Muscle layer of colon (tissue), 2 donors: ENCODE results near the gene OTOG.

Experiments
- H3K27ac ChIP-seq: one replicate; pipeline ENCODE4 v1.7.0; 2013; ENCODE audit warnings: low read depth, mild to moderate bottlenecking, low read length, moderate library complexity
- H3K27me3 ChIP-seq, 2 donors: one replicate each; pipeline ENCODE4 v1.7.0; 2013; ENCODE audit warnings: low read length in 2 of 2, mild to moderate bottlenecking in 2 of 2; ENCODE audit not compliant: insufficient read depth in 2 of 2, control insufficient read depth in 1 of 2
- H3K36me3 ChIP-seq: one replicate; pipeline ENCODE4 v1.7.0; 2013; ENCODE audit warnings: mild to moderate bottlenecking, low read length; ENCODE audit not compliant: insufficient read depth
- H3K4me1 ChIP-seq: one replicate; pipeline ENCODE4 v1.7.0; 2013; ENCODE audit warnings: mild to moderate bottlenecking, low read length; ENCODE audit not compliant: insufficient read depth
- H3K4me3 ChIP-seq, 2 donors: one replicate each; pipeline ENCODE4 v1.7.0; 2013; ENCODE audit warnings: low read length in 2 of 2, low read depth in 1 of 2, mild to moderate bottlenecking in 1 of 2, moderate library complexity in 1 of 2
- H3K9ac ChIP-seq: one replicate; pipeline ENCODE4 v1.7.0; 2013; ENCODE audit warnings: low read length
- H3K9me3 ChIP-seq: one replicate; pipeline ENCODE4 v1.7.0; 2013; ENCODE audit warnings: mild to moderate bottlenecking, low read length
- donor health status: abdominal sarcoma.
- donor health status: Adenocarcinoma of cecum.

OTOG gene

GRCh38 chr11:17580271-17580670, 33.2 kb downstream of the OTOG start:
- Histone ChIP-seq H3K9ac (no peak overlapping the region), H3K4me1 (no peaks in the 10 kb centered on the region), H3K27me3 (no peaks in the 10 kb centered on the region), H3K27ac (no peak overlapping the region), H3K4me3 (no peak overlapping the region), H3K9me3 (no peaks in the 10 kb centered on the region), H3K36me3 (no peaks in the 10 kb centered on the region)

DNA sequence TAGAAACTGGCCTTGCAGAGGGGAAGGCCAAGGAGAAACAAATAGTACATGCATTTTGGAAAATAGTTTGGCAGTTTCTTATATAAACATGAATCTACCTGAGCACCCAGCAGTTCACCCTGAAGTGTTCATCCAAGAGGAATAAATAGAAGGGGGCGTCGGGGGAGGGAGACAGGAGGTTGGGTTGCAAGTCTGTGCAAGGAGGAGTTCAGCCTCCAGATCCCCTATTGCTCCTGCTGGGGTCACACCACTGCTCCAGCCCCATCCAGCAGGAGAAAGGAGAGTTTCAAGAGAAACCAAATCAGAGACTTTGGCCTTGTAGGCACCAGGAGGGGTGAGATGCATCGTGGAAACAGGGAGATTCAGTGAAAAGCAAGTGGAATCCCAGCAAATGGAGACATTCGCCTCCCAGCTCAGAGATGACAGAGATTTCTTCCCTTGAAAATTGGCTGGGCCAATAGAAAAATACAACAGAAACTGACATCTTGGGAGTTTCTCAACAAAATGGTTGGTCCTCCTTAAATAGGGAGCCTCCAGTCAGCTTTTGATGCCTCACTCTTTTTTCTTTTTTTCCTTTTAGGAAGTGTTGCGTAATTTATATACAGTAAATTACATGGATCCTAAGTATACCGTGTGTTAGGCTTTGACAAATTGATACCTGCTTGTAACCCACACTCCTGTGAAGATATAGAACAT, 34.1 kb downstream of the OTOG start:
- no peaks in the 10 kb centered on the region for H3K27me3 ChIP-seq
- no peak overlapping the region for H3K27ac ChIP-seq
- H3K9me3 ChIP-seq: no peaks in the 10 kb centered on the region
- no peaks in the 10 kb centered on the region for H3K4me1 ChIP-seq
- no peaks in the 10 kb centered on the region for H3K36me3 ChIP-seq
- H3K4me3 ChIP-seq: no peak overlapping the region
- H3K9ac ChIP-seq: no peak overlapping the region

DNA sequence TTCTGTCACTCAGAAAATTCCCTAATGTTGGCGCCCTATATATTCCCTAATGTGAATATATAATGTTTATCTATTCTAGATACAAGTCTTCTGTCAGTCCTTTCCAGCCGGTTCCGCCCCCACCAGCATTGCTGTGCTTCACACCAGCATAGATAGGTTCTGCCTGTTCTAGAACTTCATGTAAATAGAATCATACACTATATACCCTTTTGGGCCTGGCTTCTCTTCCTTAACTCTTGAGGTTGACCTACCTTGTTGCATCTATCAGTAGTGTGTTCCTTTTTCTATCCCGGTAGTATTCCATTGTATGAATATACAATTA, 34.6 kb downstream of the OTOG start:
- Histone ChIP-seq H3K36me3 (no peaks in the 10 kb centered on the region), H3K4me3 (no peak overlapping the region), H3K9me3 (no peaks in the 10 kb centered on the region), H3K9ac (no peak overlapping the region), H3K27me3 (no peaks in the 10 kb centered on the region), H3K27ac (no peak overlapping the region), H3K4me1 (no peaks in the 10 kb centered on the region)

DNA sequence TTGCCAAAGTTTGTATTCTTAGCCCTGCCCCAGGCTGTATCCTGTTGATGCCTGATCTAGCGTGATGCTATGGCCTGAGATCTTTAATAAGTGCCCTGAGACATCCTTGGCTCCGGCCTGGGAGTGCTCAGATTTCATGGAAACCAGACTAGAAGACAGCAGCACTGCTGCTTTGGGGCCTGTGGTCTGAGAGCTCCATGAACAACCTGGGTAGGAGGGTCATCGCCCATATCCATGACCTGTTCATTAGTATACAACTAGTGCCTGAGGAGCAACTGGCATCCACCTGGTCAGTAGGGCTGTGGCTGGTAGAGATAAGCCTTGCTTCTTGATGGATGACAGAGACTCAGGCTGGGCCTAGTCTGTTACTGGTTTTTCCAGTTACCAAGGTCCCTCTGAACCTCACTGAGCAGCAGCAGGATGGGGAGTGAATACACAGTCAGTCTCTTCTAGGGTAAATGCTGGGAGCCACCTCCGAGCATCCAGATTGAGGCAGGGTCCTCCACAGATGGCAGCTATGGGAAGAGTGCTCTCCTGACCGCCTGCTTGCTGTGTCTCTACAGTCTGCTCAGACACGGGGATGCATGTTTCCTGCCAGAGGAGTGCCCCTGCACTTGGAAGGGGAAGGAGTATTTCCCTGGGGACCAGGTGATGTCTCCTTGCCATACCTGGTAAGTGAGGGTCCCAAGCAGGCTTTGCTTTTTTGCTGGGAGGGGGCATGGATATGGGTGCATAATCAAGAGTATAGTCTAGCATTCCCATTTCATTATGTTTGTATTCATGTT, 39.0 kb downstream of the OTOG start:
- Histone ChIP-seq H3K4me1 (no peaks in the 10 kb centered on the region), H3K36me3 (no peaks in the 10 kb centered on the region), H3K9ac (no peak overlapping the region), H3K27me3 (no peaks in the 10 kb centered on the region), H3K27ac (no peak overlapping the region), H3K4me3 (no peak overlapping the region), H3K9me3 (no peaks in the 10 kb centered on the region)

DNA sequence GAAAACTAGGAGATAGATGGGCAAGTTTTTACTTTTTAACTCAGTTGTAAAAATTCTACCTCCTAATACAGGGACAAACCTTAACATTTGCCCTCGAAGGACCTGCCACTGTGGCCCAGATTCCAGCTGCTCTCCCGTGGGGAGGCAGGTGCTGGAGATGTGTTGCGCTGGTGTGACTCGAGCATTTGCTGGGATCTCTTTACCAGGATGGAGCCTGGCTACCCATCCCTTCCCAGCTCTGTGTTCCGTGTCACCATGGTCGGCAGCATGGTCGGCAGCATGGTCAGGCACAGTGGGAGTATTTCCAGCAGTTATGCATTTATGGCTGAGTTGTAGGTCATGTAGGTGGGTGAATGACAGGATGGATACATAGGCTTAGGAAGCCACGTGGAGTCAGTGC, 41.1 kb downstream of the OTOG start:
- Histone ChIP-seq H3K36me3 (no peaks in the 10 kb centered on the region), H3K9ac (no peak overlapping the region), H3K27ac (no peak overlapping the region), H3K4me1 (no peaks in the 10 kb centered on the region), H3K4me3 (no peak overlapping the region), H3K9me3 (no peaks in the 10 kb centered on the region), H3K27me3 (no peaks in the 10 kb centered on the region)

DNA sequence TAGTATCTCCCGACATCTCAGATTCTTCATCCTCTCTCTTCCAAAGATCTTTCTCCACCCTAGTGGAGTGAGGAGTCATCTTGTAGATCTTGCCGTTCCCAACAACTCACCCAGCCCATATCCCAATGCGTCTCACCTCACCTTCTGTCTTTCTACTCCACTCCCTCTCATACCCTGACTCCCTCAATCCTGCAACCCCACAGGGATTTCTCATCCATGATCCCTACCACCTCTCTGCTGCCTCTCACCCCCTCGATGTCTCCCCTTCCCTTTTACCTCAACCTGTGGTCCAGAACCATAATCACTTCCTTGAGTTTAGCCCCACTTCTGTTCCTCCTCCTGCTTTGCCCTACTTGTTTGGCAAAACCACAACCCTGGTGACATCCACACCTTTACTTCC, 41.7 kb downstream of the OTOG start:
- Histone ChIP-seq H3K9me3 (no peaks in the 10 kb centered on the region), H3K4me3 (no peak overlapping the region), H3K9ac (no peak overlapping the region), H3K36me3 (no peaks in the 10 kb centered on the region), H3K27ac (no peak overlapping the region), H3K4me1 (no peaks in the 10 kb centered on the region), H3K27me3 (no peaks in the 10 kb centered on the region)

- no peak overlapping the region for H3K4me3 ChIP-seq
- no peaks in the 10 kb centered on the region for H3K4me1 ChIP-seq
- no peaks in the 10 kb centered on the region for H3K27me3 ChIP-seq
Observed at GRCh38 chr11:17590463-17590862, 43.4 kb downstream of the OTOG start.

DNA sequence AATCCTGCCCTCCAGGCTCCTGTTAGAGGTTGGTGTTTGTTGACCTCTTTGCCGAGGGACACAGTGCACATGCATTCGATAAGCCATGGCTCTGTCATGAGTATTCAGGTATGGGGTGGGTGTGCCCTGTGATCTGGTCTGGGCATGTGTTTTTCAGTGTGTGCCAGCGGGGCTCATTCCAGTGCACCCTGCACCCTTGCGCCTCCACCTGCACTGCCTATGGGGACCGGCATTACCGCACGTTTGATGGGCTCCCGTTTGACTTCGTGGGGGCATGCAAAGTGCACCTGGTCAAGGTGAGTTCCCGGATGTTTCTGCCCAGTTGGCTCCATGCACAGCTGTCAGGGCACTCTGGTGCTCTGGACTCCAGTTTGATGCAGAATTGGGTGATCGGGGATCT, 44.2 kb downstream of the OTOG start:
- Histone ChIP-seq H3K36me3 (no peaks in the 10 kb centered on the region), H3K4me3 (no peak overlapping the region), H3K27ac (no peak overlapping the region), H3K4me1 (no peaks in the 10 kb centered on the region), H3K9ac (no peak overlapping the region), H3K9me3 (no peaks in the 10 kb centered on the region), H3K27me3 (no peaks in the 10 kb centered on the region)

More at GRCh38 chr11:17590463-17590862, 43.4 kb downstream of the OTOG start:
- Histone ChIP-seq H3K9me3 (no peaks in the 10 kb centered on the region), H3K9ac (no peak overlapping the region), H3K27ac (no peak overlapping the region), H3K36me3 (no peaks in the 10 kb centered on the region)

DNA sequence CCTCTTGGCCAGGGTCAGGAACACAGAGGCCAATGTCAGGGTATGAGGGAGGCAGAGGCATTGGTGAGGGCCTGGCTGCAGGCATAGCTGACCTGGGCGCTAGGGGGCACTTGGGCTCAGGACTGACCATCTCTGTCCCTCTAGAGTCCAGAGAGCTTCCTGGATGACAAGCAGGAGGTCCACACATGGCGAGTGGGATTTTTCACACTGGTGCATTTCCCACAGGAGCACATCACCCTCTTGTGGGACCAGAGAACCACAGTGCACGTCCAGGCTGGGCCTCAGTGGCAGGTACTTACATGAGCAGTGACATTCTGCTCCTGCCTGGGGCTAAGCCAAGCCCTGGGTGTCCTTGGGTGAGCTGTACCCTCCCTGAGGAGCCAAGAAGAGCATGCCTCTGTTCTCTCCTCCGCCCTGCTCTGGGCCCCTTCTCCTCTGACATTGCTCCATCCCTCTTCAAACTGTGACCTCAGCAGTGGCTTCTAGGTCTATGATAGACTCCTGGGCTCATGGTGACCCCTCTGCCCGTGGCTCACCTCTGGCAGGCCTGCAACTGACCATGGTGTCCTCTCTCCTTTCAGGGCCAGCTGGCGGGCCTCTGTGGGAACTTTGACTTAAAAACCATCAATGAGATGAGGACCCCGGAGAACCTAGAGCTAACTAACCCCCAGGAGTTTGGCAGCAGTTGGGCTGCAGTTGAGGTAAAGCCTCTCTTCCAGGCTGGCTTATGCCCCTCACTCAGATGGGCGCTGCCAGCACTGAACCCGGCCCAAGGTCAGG, 46.6 kb downstream of the OTOG start:
- H3K9me3 ChIP-seq: no peaks in the 10 kb centered on the region
- H3K36me3 ChIP-seq: no peaks in the 10 kb centered on the region
- no peak overlapping the region for H3K27ac ChIP-seq
- H3K4me3 ChIP-seq: no peak overlapping the region
- no peaks in the 10 kb centered on the region for H3K27me3 ChIP-seq
- H3K4me1 ChIP-seq: no peaks in the 10 kb centered on the region
- H3K9ac ChIP-seq: no peak overlapping the region

GRCh38 chr11:17594686-17595192, 47.7 kb downstream of the OTOG start:
- no peaks in the 10 kb centered on the region for H3K36me3 ChIP-seq
- H3K4me3 ChIP-seq: no peak overlapping the region
- H3K27me3 ChIP-seq: no peaks in the 10 kb centered on the region
- no peaks in the 10 kb centered on the region for H3K9me3 ChIP-seq
- H3K9ac ChIP-seq: no peak overlapping the region
- no peaks in the 10 kb centered on the region for H3K4me1 ChIP-seq
- no peak overlapping the region for H3K27ac ChIP-seq

DNA sequence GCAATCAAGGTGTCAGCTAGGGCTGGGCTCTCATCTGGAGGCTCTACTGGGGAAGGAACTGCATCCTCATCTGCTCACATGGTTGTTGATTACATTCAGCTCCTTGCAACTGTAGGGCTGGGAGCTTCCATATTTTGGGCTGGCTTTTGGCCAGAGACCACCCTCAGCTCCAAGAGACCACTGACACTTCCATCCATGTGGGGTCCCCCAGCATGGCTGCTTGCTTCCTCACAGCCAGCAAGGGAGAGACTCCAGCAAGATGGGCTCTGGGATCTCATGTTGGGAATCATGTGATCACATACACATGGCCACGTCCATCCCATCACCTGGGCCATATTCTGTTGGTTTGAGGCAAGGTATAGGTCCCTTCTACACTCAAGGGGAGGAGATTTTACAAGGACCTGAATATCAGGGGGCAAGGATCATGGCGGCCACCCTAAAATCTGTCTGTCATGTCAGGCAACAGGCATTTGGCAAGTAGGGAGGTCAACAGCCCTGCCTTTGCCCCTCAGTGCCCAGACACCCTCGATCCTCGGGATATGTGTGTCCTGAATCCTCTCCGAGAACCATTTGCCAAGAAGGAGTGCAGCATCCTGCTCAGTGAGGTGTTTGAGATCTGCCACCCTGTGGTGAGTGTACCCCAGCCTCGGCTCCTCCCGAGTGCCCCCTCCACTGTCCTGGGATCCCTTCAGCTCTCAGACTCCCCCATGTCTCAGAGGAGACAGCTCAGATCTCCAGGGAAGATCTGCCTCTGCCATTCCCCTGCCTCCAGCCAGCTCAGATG, 48.7 kb downstream of the OTOG start:
- Histone ChIP-seq H3K27me3 (no peaks in the 10 kb centered on the region), H3K4me3 (no peak overlapping the region), H3K9me3 (no peaks in the 10 kb centered on the region), H3K9ac (no peak overlapping the region), H3K36me3 (no peaks in the 10 kb centered on the region), H3K27ac (no peak overlapping the region), H3K4me1 (no peaks in the 10 kb centered on the region)
